Adrenal gland (tissue), 12 donors: ENCODE measurements around the gene CDH4. TPM values are rescaled to one million over a fixed set of nuclear protein-coding genes. Genes with fewer than 3 reads are reported as not detected.

ENCODE experiments used
- DNase-seq, 7 donors: peaks; one replicate each; pipeline ENCODE4 v3.0.0-alpha.2; 2019 to 2020
- H3K27ac ChIP-seq, 5 donors: fragments of 200-600 bp; sonication (generic) in 4 of 5; 1 replicate in 3 of 5; 2 replicates in 2 of 5; pipeline versions ENCODE4 v1.5.1 to v1.8.0; 2016 to 2020; ENCODE audit warnings: mild to moderate bottlenecking in 1 of 5
- H3K27me3 ChIP-seq: fragments of 200-600 bp; 2 replicates; pipeline ENCODE4 v1.8.0; 2021
- H3K36me3 ChIP-seq, 2 donors: fragments of 200-600 bp; replicated peaks in 1 of 2; 1 replicate in 1 of 2; 2 replicates in 1 of 2; pipeline versions ENCODE4 v1.5.1 to v1.8.0; 2018 to 2022
- H3K4me1 ChIP-seq, 2 donors: fragments of 200-600 bp; replicated peaks in 1 of 2; 1 replicate in 1 of 2; 2 replicates in 1 of 2; pipeline versions ENCODE4 v1.5.1 to v1.8.0; 2018 to 2021
- H3K4me3 ChIP-seq, 4 donors: fragments of 200-600 bp; sonication (generic) in 3 of 4; one replicate each; pipeline ENCODE4 v1.5.1; 2016 to 2018
- H3K9me3 ChIP-seq, 3 donors: fragments of 200-600 bp; sonication (generic) in 1 of 3; replicated peaks in 1 of 3; 1 replicate in 2 of 3; 2 replicates in 1 of 3; pipeline versions ENCODE4 v1.5.1 to v1.8.0; 2016 to 2021
- CTCF ChIP-seq, 6 experiments: fragments of 450-650 bp in 4 of 6; fragments of 200-600 bp in 2 of 6; sonication (generic) in 1 of 6; IDR thresholded peaks; 1 replicate in 5 of 6; 2 replicates in 1 of 6; pipeline versions ENCODE4 v1.5.1 to v1.8.0; 2016 to 2021; ENCODE audit warnings: antibody characterized with exemption in 6 of 6, mild to moderate bottlenecking in 2 of 6, moderate library complexity in 1 of 6
- POLR2A ChIP-seq, 2 donors: fragments of 450-650 bp; IDR thresholded peaks; one replicate each; pipeline ENCODE4 v1.6.1; 2017; ENCODE audit warnings: antibody characterized with exemption in 2 of 2, mild to moderate bottlenecking in 2 of 2, moderate library complexity in 1 of 2
- WGBS, 4 donors: extraction: QIAGEN DNeasy Blood & Tissue Kit in 2 of 4; methylation state at CpG; one replicate each; pipeline versions ENCODE4 v1.1.5 to v1.1.7; 2013 to 2017; 5-methylcytosine and 5-hydroxymethylcytosine counted together
- intact Hi-C, 2 donors: fragments of 100-400 bp; cut with DNase I; formaldehyde crosslinking; loops; one replicate each; pipeline versions ENCODE4 v1.14.1 to v1.15.0; 2022 to 2023
- polyA plus RNA-seq, 3 donors: library from polyadenylated mRNA; stranded (reverse); fragments of 200-250 nt in 2 of 3; fragments of 350-450 nt in 1 of 3; fragmentation: Illumina TruSeq in 1 of 3; extraction: RNeasy Lipid Tissue Mini Kit (QIAGEN cat#74804) in 1 of 3; gene quantifications; one replicate each; pipeline ENCODE4 v1.2.3, GENCODE V29; 2013 to 2014
- total RNA-seq, 9 donors: library from RNA; depleted of rRNA in 4 of 9; stranded (reverse); fragments of >200 nt in 4 of 9; fragments of 120-200 nt in 1 of 9; fragmentation: NEBNext Ultra II Directional in 1 of 9; extraction: Animal tissue kit (Norgen Biotek cat#: 25700) in 1 of 9; gene quantifications; one replicate each; pipeline versions ENCODE4 v1.1.0 to v1.2.4, GENCODE V29; 2013 to 2023
- donor health status: healthy with polysubstance abuse.
- donor health status: Bipolar disorder and iron deficiency.
- donor health status: DM: yes; HTN: yes; CAD: no.
- donor health status: DM: no; HTN: no; CAD: no.
- donor health status: DM: no; HTN: no; CAD: no.
- donor health status: DM: yes; HTN: yes; CAD: no.

The CDH4 gene
- total and polyA plus RNA-seq, 12 donors, result 0.08 to 0.53 (median 0.20) TPM; not detected in 3

DNA sequence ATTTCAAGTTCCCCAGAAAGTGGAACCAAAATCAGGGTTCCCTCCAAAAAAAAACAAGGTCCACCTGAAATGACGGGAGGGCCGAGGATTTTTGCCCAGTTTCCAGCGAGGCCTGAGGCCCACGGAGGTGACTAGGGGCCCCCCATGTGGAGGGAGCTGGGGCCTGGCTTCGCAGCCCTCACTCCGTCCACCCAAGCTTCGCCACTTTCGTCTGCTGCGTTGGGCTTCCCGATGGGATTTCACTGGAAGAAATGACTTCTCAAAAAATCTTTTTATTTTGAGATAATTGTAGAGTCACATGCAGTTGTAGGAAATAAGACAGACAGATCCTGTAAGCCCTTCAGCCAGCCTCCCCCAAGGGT, 605.3 kb downstream of the CDH4 start:
- TF ChIP-seq POLR2A (IDR thresholded peaks at IDR 0.05) (no peak), CTCF (IDR thresholded peaks at IDR 0.05) (no peak)
- Histone ChIP-seq H3K4me1 (no peaks in the 10 kb centered on the region), H3K4me3 (no peak overlapping the region), H3K27ac (no peak overlapping the region), H3K36me3 (no peaks in the 10 kb centered on the region), H3K27me3 (no peaks in the 10 kb centered on the region), H3K9me3 (no peaks in the 10 kb centered on the region)
- intact Hi-C loops, result no loop called here
- WGBS, 4 donors, result 72 to 87% (median 80%) methylated on average over 9 to 10 of the region's 10 CpGs
- DNase-seq, result no peak

- WGBS, 4 donors, result 67 to 92% (median 76%) methylated on average over 1 of the region's 1 CpG
- Histone ChIP-seq H3K27ac (no peak overlapping the region), H3K9me3 (no peaks in the 10 kb centered on the region), H3K27me3 (no peaks in the 10 kb centered on the region), H3K36me3 (no peaks in the 10 kb centered on the region), H3K4me1 (no peaks in the 10 kb centered on the region), H3K4me3 (no peak overlapping the region)
- intact Hi-C loops, result no loop called here
- TF ChIP-seq POLR2A (IDR thresholded peaks at IDR 0.05), result no peak
- TF ChIP-seq CTCF (IDR thresholded peaks at IDR 0.05), result no peak
- no peak for DNase-seq
These were observed 605.8 kb downstream of the CDH4 start for GRCh38 chr20:61857884-61858283.

- Histone ChIP-seq H3K9me3 (no peaks in the 10 kb centered on the region), H3K4me1 (no peaks in the 10 kb centered on the region), H3K27me3 (no peaks in the 10 kb centered on the region), H3K27ac (no peak overlapping the region), H3K36me3 (no peaks in the 10 kb centered on the region), H3K4me3 (no peak overlapping the region)
- TF ChIP-seq CTCF (IDR thresholded peaks at IDR 0.05) (no peak), POLR2A (IDR thresholded peaks at IDR 0.05) (no peak)
- DNase-seq, result no peak
- intact Hi-C loops, result no loop called here
- WGBS, 4 donors, result 62 to 66% (median 63%) methylated on average over 9 to 13 of the region's 13 CpGs
These were observed 607.7 kb downstream of the CDH4 start for GRCh38 chr20:61859767-61860166.

DNA sequence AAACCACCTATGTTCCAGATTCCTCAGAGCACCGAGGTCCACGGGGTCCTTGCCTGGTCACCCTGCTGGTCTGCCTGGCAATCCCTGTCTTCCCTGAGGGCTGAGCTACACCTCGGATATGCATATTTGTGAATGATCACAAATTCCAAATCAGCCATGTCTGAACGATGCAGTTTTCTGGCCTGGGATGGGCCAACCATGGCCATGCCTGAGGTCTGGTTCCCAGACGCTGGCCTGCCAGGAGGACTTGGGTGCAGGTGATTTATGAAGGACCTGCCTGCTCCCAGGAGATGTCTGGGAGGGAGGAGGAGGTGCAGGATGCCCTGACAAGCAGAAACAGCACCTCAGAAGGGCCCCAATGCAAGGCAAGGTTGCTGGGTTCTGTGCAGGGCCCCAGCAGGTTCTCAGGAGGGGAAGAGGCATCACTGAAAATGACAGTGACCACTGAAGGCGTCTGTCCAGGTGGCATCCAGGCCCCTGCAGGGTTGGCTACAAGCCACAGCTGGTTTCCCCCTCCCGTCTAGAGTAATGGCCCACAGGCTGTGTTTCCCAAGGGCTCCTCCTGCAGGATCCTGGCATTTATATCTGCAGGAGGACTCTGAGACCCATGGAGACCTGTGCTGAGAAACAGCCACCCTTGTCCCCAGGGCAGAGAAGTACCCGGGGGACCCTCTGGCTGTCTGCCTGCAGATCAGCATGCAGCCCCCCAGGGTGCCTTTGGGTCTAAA, 608.4 kb downstream of the CDH4 start:
- H3K27me3 ChIP-seq, result no peaks in the 10 kb centered on the region
- TF ChIP-seq CTCF (IDR thresholded peaks at IDR 0.05) (no peak), POLR2A (IDR thresholded peaks at IDR 0.05) (no peak)
- intact Hi-C loops, result no loop called here

More for the DNA sequence above, 608.4 kb downstream of the CDH4 start:
- H3K36me3 ChIP-seq, result no peaks in the 10 kb centered on the region
- H3K4me3 ChIP-seq, result no peak overlapping the region
- no peaks in the 10 kb centered on the region for H3K9me3 ChIP-seq
- no peaks in the 10 kb centered on the region for H3K4me1 ChIP-seq
- no peak overlapping the region for H3K27ac ChIP-seq
- no peak for DNase-seq
- WGBS, 4 donors, result 61 to 69% (median 68%) methylated on average over 6 to 8 of the region's 8 CpGs
